HG03457 (cell line): ENCODE results near the gene XYLT1.

ENCODE experiments used
- ATAC-seq: cut with Tn5 transposase; IDR thresholded peaks from one replicate; pipeline ENCODE4 v1.9.1; 2021; ENCODE audit warnings: moderate number of reproducible peaks; ENCODE audit not compliant: unreplicated experiment

Gene XYLT1

GRCh38 chr16:17362946-17363345, 107.8 kb downstream of the XYLT1 start:
- no peak for ATAC-seq

GRCh38 chr16:17362183-17362582, 108.6 kb downstream of the XYLT1 start:
- ATAC-seq: no peak

GRCh38 chr16:17360693-17361122, 110.1 kb downstream of the XYLT1 start:
- no peak for ATAC-seq

GRCh38 chr16:17359788-17360390, 110.9 kb downstream of the XYLT1 start:
- no peak for ATAC-seq

- ATAC-seq: no peak
These were observed 111.9 kb downstream of the XYLT1 start for GRCh38 chr16:17358846-17359245.

GRCh38 chr16:17358355-17358754, 112.4 kb downstream of the XYLT1 start:
- ATAC-seq: no peak

GRCh38 chr16:17357307-17358062, 113.3 kb downstream of the XYLT1 start:
- no peak for ATAC-seq

GRCh38 chr16:17356243-17356933, 114.4 kb downstream of the XYLT1 start:
- no peak for ATAC-seq

- no peak for ATAC-seq
These were observed 116.1 kb downstream of the XYLT1 start for GRCh38 chr16:17354685-17355084.

- no peak for ATAC-seq
These were observed 116.6 kb downstream of the XYLT1 start for GRCh38 chr16:17354141-17354601.

- ATAC-seq: no peak
These were observed 117.2 kb downstream of the XYLT1 start for GRCh38 chr16:17353561-17353960.

GRCh38 chr16:17351441-17352035, 119.2 kb downstream of the XYLT1 start:
- no peak for ATAC-seq

GRCh38 chr16:17350207-17350606, 120.6 kb downstream of the XYLT1 start:
- no peak for ATAC-seq

GRCh38 chr16:17348826-17349225, 121.9 kb downstream of the XYLT1 start:
- ATAC-seq: no peak

- ATAC-seq: no peak
These were observed 122.5 kb downstream of the XYLT1 start for GRCh38 chr16:17348042-17348783.

- ATAC-seq: no peak
These were observed 123.1 kb downstream of the XYLT1 start for GRCh38 chr16:17347624-17348023.

GRCh38 chr16:17346621-17347569, 123.9 kb downstream of the XYLT1 start:
- no peak for ATAC-seq

GRCh38 chr16:17345043-17345442, 125.7 kb downstream of the XYLT1 start:
- ATAC-seq: no peak

- no peak for ATAC-seq
These were observed 127.0 kb downstream of the XYLT1 start for GRCh38 chr16:17343728-17344127.

- ATAC-seq: no peak
These were observed 127.7 kb downstream of the XYLT1 start for GRCh38 chr16:17343028-17343427.
